Measurements from ENCODE around the gene TULP1.

- TF ChIP-seq CTCF (IDR thresholded peaks at IDR 0.05) (no peak), POLR2A (IDR thresholded peaks at IDR 0.05) (no peak)
These were observed 32.5 kb downstream of the TULP1 start for GRCh38 chr6:35480176-35480575.
